ENCODE measurements around the gene TGFB1.

The TGFB1 gene

GRCh38 chr19:41319500-41320184 lies 34.1 kb downstream of the TGFB1 start:
- in situ Hi-C loops (cut with MboI; ENCODE audit: low pct_unique_long_range_greater_than_20kb, low sequenced_read_pairs, unreplicated experiment), result loop anchor here (10.0 kb wide), 1 partner anchor 115 kb away; no protein-coding TSS in a partner anchor

GRCh38 chr19:41318696-41319499 lies 34.8 kb downstream of the TGFB1 start:
- no peak for TF ChIP-seq CTCF (IDR thresholded peaks at IDR 0.05; ENCODE audit: extremely low read depth, insufficient read depth, missing control alignments)
- in situ Hi-C loops (cut with MboI; ENCODE audit: low pct_unique_long_range_greater_than_20kb, low sequenced_read_pairs, unreplicated experiment), result loop anchor here (10.0 kb wide), 1 partner anchor 114 kb away; no protein-coding TSS in a partner anchor
- DNase-seq (ENCODE audit: low spot score), result no peak

More at GRCh38 chr19:41319500-41320184, 34.1 kb downstream of the TGFB1 start:
- TF ChIP-seq CTCF (IDR thresholded peaks at IDR 0.05; ENCODE audit: extremely low read depth, insufficient read depth, missing control alignments), result no peak
- no peak for DNase-seq (ENCODE audit: low spot score)

DNA sequence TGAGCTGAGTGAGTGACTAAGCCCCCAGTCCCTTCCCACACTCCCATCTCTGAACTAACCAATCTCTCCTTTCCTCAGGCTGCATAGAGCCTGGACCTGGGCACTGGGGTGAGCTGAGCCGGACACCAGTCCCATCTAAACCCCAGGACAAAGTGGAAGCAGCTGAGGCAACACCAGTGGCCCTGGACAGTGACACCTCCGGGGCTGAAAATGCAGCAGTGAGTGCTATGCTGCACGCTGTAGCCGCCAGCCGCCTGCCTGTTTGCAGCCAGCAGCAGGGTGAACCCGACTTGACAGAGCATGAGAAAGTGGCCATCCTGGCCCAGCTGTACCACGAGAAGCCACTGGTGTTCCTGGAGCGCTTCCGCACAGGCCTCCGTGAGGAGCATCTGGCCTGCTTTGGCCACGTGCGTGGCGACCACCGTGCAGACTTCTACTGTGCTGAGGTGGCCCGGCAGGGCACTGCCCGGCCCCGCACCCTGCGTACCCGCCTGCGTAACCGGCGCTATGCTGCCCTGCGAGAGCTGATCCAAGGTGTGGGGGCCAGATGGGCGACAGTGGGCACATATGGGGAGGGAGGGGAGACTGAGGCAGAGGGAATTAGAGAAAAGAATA lies 37.3 kb downstream of the TGFB1 start:
- no peak for DNase-seq (ENCODE audit: low spot score)
- TF ChIP-seq CTCF (IDR thresholded peaks at IDR 0.05; ENCODE audit: extremely low read depth, insufficient read depth, missing control alignments), result no peak
- in situ Hi-C loops (cut with MboI; ENCODE audit: low pct_unique_long_range_greater_than_20kb, low sequenced_read_pairs, unreplicated experiment), result loop anchor here (10.0 kb wide), 1 partner anchor 112 kb away; no protein-coding TSS in a partner anchor

GRCh38 chr19:41311613-41312012 lies 42.1 kb downstream of the TGFB1 start:
- no peak for TF ChIP-seq CTCF (IDR thresholded peaks at IDR 0.05; ENCODE audit: extremely low read depth, insufficient read depth, missing control alignments)
- in situ Hi-C loops (cut with MboI; ENCODE audit: low pct_unique_long_range_greater_than_20kb, low sequenced_read_pairs, unreplicated experiment), result loop anchor here (10.0 kb wide), 1 partner anchor 107 kb away; no protein-coding TSS in a partner anchor
- no peak for DNase-seq (ENCODE audit: low spot score)

GRCh38 chr19:41311072-41311471 lies 42.6 kb downstream of the TGFB1 start:
- in situ Hi-C loops (cut with MboI; ENCODE audit: low pct_unique_long_range_greater_than_20kb, low sequenced_read_pairs, unreplicated experiment), result loop anchor here (10.0 kb wide), 1 partner anchor 106 kb away; no protein-coding TSS in a partner anchor

More at GRCh38 chr19:41311072-41311471, 42.6 kb downstream of the TGFB1 start:
- no peak for DNase-seq (ENCODE audit: low spot score)
- TF ChIP-seq CTCF (IDR thresholded peaks at IDR 0.05; ENCODE audit: extremely low read depth, insufficient read depth, missing control alignments), result no peak
